CD4-positive, alpha-beta T cell (primary cell): ENCODE measurements around the gene IGSF10. TPM values are rescaled to one million over a fixed set of nuclear protein-coding genes. Genes with fewer than 3 reads are reported as not detected.
"Not testable (repeated sequence)": the region's sequence is repeated elsewhere in the genome, so short reads cannot be mapped to it uniquely, and the experiment has no call there.

Source experiments
- ATAC-seq: fragments of 200-7000 bp; cut with Tn5 transposase; one replicate; pipeline ENCODE4 v1.10.0; 2022; ENCODE audit warnings: mild to moderate bottlenecking; ENCODE audit not compliant: poor library complexity
- CTCF ChIA-PET: fragments of 350-600 bp; sonication (Branson Sonifier 250); formaldehyde crosslinking; loops from one replicate; lab custom pipeline; 2021; ENCODE audit warnings: antibody characterized with exemption, inconsistent platforms; lab: Charles Lee
- POLR2A ChIA-PET: fragments of 350-600 bp; sonication (Branson Sonifier 250); formaldehyde crosslinking; loops from one replicate; lab custom pipeline; 2021; ENCODE audit warnings: antibody characterized with exemption, inconsistent platforms; lab: Charles Lee
- DNase-seq, 14 experiments: peaks; one replicate each; pipeline ENCODE4 v3.0.0-alpha.2; 2013 to 2020; ENCODE audit warnings: mixed read lengths in 2 of 14
- H3K27ac ChIP-seq, 2 donors: one replicate each; pipeline versions ENCODE4 v1.5.1 to v1.7.0; 2013; ENCODE audit warnings: low read length in 2 of 2, low read depth in 1 of 2, mild to moderate bottlenecking in 1 of 2
- H3K27me3 ChIP-seq, 2 experiments: 1 replicate in 1 of 2; 2 replicates in 1 of 2; pipeline versions ENCODE4 v1.6.1 to v1.7.0; 2013; ENCODE audit warnings: low read length in 2 of 2, control low read depth in 1 of 2, mild to moderate bottlenecking in 1 of 2, moderate library complexity in 1 of 2; ENCODE audit not compliant: insufficient read depth in 2 of 2, control insufficient read depth in 1 of 2
- H3K36me3 ChIP-seq: one replicate; pipeline ENCODE4 v1.6.1; 2013; ENCODE audit warnings: low read length, control low read depth; ENCODE audit not compliant: insufficient read depth
- H3K4me1 ChIP-seq: one replicate; pipeline ENCODE4 v1.6.1; 2013; ENCODE audit warnings: low read length, control low read depth; ENCODE audit not compliant: insufficient read depth
- H3K4me3 ChIP-seq: one replicate; pipeline ENCODE4 v1.5.1; 2013; ENCODE audit warnings: mild to moderate bottlenecking, low read length, moderate library complexity
- H3K9me3 ChIP-seq, 2 experiments: 1 replicate in 1 of 2; 2 replicates in 1 of 2; pipeline versions ENCODE4 v1.6.1 to v1.7.0; 2013; ENCODE audit warnings: low read length in 2 of 2, mild to moderate bottlenecking in 2 of 2, control low read depth in 1 of 2, moderate library complexity in 1 of 2; ENCODE audit not compliant: control insufficient read depth in 1 of 2, insufficient read depth in 1 of 2
- H3K27ac Mint-ChIP-seq: one replicate; pipeline ENCODE4 v1.8.0; 2020; ENCODE audit warnings: mixed read lengths
- H3K27me3 Mint-ChIP-seq: one replicate; pipeline ENCODE4 v1.8.0; 2021; ENCODE audit warnings: mixed read lengths
- H3K36me3 Mint-ChIP-seq: one replicate; pipeline ENCODE4 v1.8.0; 2021; ENCODE audit warnings: low read depth, mixed read lengths
- H3K4me1 Mint-ChIP-seq: one replicate; pipeline ENCODE4 v1.8.0; 2021; ENCODE audit warnings: low read depth, mixed read lengths
- H3K4me3 Mint-ChIP-seq: one replicate; pipeline ENCODE4 v1.8.0; 2020; ENCODE audit warnings: mild to moderate bottlenecking, mixed read lengths
- H3K9me3 Mint-ChIP-seq: one replicate; pipeline ENCODE4 v1.8.0; 2020; ENCODE audit warnings: mixed read lengths
- intact Hi-C, 2 experiments: fragments of 100-400 bp; cut with DNase I in 1 of 2; cut with micrococcal nuclease in 1 of 2; formaldehyde crosslinking; loops; one replicate each; pipeline versions ENCODE4 v1.15.1 to v1.9.0; 2023 to 2025; cut with DNase I, micrococcal nuclease
- total RNA-seq, 174 experiments: library from RNA in 2 of 174; stranded (reverse) in 2 of 174; gene quantifications; one replicate each; pipeline ENCODE4 v1.2.3 and lab custom pipeline; 2021 to 2026
- TF ChIP-seq, protein P1 (sequence below): fragments of 200-600 bp; IDR thresholded peaks from one replicate; pipeline ENCODE4 v1.8.0; 2022; ENCODE audit warnings: antibody characterized with exemption, mild to moderate bottlenecking

Gene IGSF10
- total RNA-seq, 2 experiments from 2014 or later: not detected

DNA sequence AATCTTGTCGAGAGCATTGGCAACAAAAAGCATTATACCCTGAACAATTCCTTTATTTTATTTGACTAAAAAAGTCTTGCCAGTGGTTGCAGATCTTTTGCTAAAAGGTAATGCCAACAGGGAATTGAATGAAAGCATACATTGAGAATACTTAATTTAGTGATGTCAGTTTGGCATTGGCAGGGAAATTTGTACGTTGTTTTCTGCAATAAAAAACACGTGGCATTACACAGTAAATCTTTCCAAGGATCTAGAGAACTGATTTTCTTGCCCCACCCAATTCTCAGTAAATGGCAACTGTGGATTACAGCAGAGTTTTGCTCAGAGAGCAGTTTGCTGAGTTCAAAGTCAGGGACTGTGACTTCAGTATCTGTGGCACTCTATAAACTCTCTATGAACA, 38.3 kb upstream of the IGSF10 start:
- DNase-seq: no peak
- H3K9me3 Mint-ChIP-seq: no peaks in the 10 kb centered on the region
- POLR2A ChIA-PET: no interaction called here
- TF ChIP-seq, protein P1, sequence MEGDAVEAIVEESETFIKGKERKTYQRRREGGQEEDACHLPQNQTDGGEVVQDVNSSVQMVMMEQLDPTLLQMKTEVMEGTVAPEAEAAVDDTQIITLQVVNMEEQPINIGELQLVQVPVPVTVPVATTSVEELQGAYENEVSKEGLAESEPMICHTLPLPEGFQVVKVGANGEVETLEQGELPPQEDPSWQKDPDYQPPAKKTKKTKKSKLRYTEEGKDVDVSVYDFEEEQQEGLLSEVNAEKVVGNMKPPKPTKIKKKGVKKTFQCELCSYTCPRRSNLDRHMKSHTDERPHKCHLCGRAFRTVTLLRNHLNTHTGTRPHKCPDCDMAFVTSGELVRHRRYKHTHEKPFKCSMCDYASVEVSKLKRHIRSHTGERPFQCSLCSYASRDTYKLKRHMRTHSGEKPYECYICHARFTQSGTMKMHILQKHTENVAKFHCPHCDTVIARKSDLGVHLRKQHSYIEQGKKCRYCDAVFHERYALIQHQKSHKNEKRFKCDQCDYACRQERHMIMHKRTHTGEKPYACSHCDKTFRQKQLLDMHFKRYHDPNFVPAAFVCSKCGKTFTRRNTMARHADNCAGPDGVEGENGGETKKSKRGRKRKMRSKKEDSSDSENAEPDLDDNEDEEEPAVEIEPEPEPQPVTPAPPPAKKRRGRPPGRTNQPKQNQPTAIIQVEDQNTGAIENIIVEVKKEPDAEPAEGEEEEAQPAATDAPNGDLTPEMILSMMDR: no peak
- no peaks in the 10 kb centered on the region for H3K27me3 ChIP-seq
- H3K4me1 ChIP-seq: no peaks in the 10 kb centered on the region
- H3K9me3 ChIP-seq: no peaks in the 10 kb centered on the region
- no peak overlapping the region for H3K27ac Mint-ChIP-seq
- no peak overlapping the region for H3K4me3 Mint-ChIP-seq
- H3K27me3 Mint-ChIP-seq: peaks cover 4% of the 10 kb centered on the region
- no peaks in the 10 kb centered on the region for H3K36me3 Mint-ChIP-seq
- no peak overlapping the region for H3K27ac ChIP-seq
- no peaks in the 10 kb centered on the region for H3K36me3 ChIP-seq
- intact Hi-C loops: no loop called here
- CTCF ChIA-PET: no interaction called here
- ATAC-seq: no peak
- H3K4me3 ChIP-seq: no peak overlapping the region
- no peaks in the 10 kb centered on the region for H3K4me1 Mint-ChIP-seq

DNA sequence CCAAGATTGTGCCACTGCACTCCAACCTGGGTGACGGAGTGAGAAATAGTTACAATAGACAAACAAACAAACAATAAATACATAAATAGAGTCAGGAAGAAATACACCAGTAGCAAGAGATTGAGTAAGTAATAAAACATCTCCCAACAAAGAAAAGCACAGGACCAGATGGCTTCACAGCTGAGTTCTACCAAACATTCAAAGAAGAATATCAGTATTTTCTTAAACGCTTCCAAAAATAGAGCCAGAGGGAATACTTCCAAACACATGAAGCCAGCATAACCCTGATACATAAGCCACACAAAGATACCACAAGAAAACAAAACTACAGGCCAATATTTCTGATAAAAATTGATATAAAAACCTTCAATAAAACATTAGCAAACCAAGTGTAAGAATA, 30.7 kb upstream of the IGSF10 start:
- no peak overlapping the region for H3K27ac Mint-ChIP-seq
- TF ChIP-seq, protein P1: no peak
- H3K27me3 ChIP-seq: no peaks in the 10 kb centered on the region
- H3K4me3 Mint-ChIP-seq: no peak overlapping the region
- CTCF ChIA-PET: no interaction called here
- POLR2A ChIA-PET: no interaction called here
- ATAC-seq: no peak
- no peak for DNase-seq
- H3K27me3 Mint-ChIP-seq: peaks cover under 1% of the 10 kb centered on the region
- no peaks in the 10 kb centered on the region for H3K9me3 Mint-ChIP-seq
- no peak overlapping the region for H3K4me3 ChIP-seq
- H3K36me3 Mint-ChIP-seq: no peaks in the 10 kb centered on the region
- no peak overlapping the region for H3K27ac ChIP-seq
- intact Hi-C loops: no loop called here
- H3K36me3 ChIP-seq: no peaks in the 10 kb centered on the region
- no peaks in the 10 kb centered on the region for H3K4me1 ChIP-seq
- H3K9me3 ChIP-seq: no peaks in the 10 kb centered on the region
- no peaks in the 10 kb centered on the region for H3K4me1 Mint-ChIP-seq

- DNase-seq, H3K4me3 Mint-ChIP-seq, H3K4me1 ChIP-seq, H3K36me3 Mint-ChIP-seq, H3K27me3 ChIP-seq, ATAC-seq, H3K9me3 ChIP-seq, POLR2A ChIA-PET, H3K36me3 ChIP-seq, CTCF ChIA-PET, H3K27ac ChIP-seq, H3K9me3 Mint-ChIP-seq, H3K27ac Mint-ChIP-seq, intact Hi-C loops, H3K4me1 Mint-ChIP-seq, H3K4me3 ChIP-seq: not testable (repeated sequence)
- peaks cover 11% of the 10 kb centered on the region for H3K27me3 Mint-ChIP-seq
These were observed 27.0 kb upstream of the IGSF10 start for GRCh38 chr3:151487833-151488232.

DNA sequence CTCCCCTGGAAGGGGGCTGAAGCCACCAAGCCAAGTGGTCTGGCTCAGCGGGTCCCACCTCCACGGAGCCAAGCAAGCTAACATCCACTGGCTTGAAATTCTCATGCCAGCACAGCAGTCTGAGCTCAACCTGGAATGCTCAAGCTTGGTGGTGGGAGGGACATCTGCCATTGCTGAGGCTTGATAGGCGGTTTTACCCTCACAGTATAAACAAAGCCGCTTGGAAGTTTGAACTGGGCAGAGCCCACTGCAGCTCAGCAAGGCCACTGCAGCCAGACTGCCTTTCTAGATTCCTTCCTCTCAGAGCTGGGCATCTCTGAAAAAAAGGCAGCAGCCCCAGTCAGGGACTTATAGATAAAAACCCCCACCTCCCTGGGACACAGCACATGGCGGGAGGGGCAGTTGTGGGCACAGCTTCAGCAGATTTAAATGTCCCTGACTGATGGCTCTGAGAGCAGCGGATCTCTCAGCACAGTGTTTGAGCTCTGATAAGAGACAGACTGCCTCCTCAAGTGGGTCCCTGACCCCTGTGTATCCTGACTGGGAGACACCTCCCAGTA, 23.2 kb upstream of the IGSF10 start:
- Histone ChIP-seq H3K36me3 (no peaks in the 10 kb centered on the region), H3K4me3 (no peak overlapping the region), H3K4me1 (no peaks in the 10 kb centered on the region), H3K9me3 (peaks cover 18 to 20% of the 10 kb centered on the region in 2 experiments), H3K27ac (no peak overlapping the region), H3K27me3 (peaks cover 0 to 4% of the 10 kb centered on the region in 2 experiments)
- intact Hi-C loops: no loop called here
- ChIA-PET CTCF (no interaction called here), POLR2A (no interaction called here)
- ATAC-seq: no peak
- DNase-seq: no peak
- H3K36me3 Mint-ChIP-seq: no peaks in the 10 kb centered on the region
- no peaks in the 10 kb centered on the region for H3K4me1 Mint-ChIP-seq
- peaks cover 8% of the 10 kb centered on the region for H3K9me3 Mint-ChIP-seq
- H3K27ac Mint-ChIP-seq: no peak overlapping the region
- H3K4me3 Mint-ChIP-seq: no peak overlapping the region
- peaks cover 18% of the 10 kb centered on the region for H3K27me3 Mint-ChIP-seq
- TF ChIP-seq, protein P1: no peak
